IgD-negative memory B cell (primary cell): ENCODE results near the gene FLNB. TPM values are rescaled to one million over a fixed set of nuclear protein-coding genes. Genes with fewer than 3 reads are reported as not detected.

Source experiments
- H3K27ac Mint-ChIP-seq, 3 donors: one replicate each; pipeline ENCODE4 v1.8.0; 2020 to 2022; ENCODE audit warnings: mild to moderate bottlenecking in 3 of 3, mixed read lengths in 3 of 3, moderate library complexity in 1 of 3
- H3K27me3 Mint-ChIP-seq: one replicate; pipeline ENCODE4 v1.8.0; 2021; ENCODE audit warnings: mixed read lengths
- H3K36me3 Mint-ChIP-seq: one replicate; pipeline ENCODE4 v1.8.0; 2020; ENCODE audit warnings: mild to moderate bottlenecking, mixed read lengths
- H3K4me1 Mint-ChIP-seq, 3 donors: one replicate each; pipeline ENCODE4 v1.8.0; 2020 to 2022; ENCODE audit warnings: mixed read lengths in 3 of 3, mild to moderate bottlenecking in 1 of 3
- H3K4me3 Mint-ChIP-seq, 4 donors: one replicate each; pipeline ENCODE4 v1.8.0; 2020 to 2022; ENCODE audit warnings: mild to moderate bottlenecking in 4 of 4, mixed read lengths in 4 of 4, moderate library complexity in 3 of 4
- H3K9me3 Mint-ChIP-seq, 3 donors: one replicate each; pipeline ENCODE4 v1.8.0; 2020 to 2021; ENCODE audit warnings: mixed read lengths in 3 of 3, mild to moderate bottlenecking in 1 of 3
- polyA plus RNA-seq: library from polyadenylated mRNA; unstranded; fragments of 300-500 nt; fragmentation: Illumina TruSeq; gene quantifications from one replicate; pipeline ENCODE4 v1.2.3, GENCODE V29; 2021

FLNB gene
- polyA plus RNA-seq, 1 donor from 2014 or later: 19.7 TPM

DNA sequence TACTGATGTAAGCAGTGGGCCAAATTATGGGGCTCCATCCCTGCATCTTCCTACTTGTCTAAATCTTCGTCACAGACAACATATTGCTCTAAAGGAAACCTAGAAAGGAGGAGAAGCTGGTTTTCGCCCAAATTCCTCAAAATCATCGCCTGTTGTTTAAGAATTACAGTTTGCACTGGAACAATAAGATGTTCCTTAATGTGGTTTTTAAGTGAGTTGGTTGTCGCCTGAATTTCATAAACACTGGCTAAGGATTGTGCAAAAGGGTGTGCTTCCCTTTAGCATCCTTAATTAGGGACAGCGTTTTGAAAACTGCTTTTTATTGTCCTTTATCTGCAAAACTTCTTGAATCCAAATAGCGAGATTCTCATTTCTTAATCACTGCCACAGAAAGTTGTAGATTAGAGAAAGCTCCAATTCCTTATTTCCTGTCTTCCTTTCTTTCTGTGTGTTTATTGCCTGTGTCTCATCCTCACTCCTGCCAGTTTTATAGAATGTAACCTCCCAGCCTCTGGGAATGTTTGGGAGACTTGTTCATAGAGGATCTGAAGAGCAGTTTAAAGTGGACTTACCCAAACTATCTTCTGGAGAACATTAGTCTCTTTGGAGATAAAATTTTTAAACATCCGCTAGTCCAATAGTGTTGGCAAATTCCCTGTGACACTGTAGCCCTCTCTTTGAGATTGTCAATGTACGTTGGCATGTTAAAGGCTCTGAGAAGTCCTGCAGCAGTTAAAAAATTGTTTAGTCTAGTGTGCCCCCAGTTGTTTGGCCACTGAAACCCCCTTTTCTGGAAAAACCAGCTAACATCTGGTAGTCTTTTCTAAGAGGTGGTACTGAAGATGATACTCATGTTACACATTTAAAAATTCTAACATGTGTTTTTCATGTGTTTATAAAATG, 50.4 kb downstream of the FLNB start:
- H3K9me3 Mint-ChIP-seq: peaks cover 2 to 7% (median 3%) of the 10 kb centered on the region in 3 donors
- peaks cover 6 to 25% (median 16%) of the 10 kb centered on the region in 3 donors for H3K4me1 Mint-ChIP-seq
- H3K27me3 Mint-ChIP-seq: no peaks in the 10 kb centered on the region
- no peak overlapping the region for H3K27ac Mint-ChIP-seq
- no peak overlapping the region for H3K4me3 Mint-ChIP-seq
- H3K36me3 Mint-ChIP-seq: peaks cover 7% of the 10 kb centered on the region

DNA sequence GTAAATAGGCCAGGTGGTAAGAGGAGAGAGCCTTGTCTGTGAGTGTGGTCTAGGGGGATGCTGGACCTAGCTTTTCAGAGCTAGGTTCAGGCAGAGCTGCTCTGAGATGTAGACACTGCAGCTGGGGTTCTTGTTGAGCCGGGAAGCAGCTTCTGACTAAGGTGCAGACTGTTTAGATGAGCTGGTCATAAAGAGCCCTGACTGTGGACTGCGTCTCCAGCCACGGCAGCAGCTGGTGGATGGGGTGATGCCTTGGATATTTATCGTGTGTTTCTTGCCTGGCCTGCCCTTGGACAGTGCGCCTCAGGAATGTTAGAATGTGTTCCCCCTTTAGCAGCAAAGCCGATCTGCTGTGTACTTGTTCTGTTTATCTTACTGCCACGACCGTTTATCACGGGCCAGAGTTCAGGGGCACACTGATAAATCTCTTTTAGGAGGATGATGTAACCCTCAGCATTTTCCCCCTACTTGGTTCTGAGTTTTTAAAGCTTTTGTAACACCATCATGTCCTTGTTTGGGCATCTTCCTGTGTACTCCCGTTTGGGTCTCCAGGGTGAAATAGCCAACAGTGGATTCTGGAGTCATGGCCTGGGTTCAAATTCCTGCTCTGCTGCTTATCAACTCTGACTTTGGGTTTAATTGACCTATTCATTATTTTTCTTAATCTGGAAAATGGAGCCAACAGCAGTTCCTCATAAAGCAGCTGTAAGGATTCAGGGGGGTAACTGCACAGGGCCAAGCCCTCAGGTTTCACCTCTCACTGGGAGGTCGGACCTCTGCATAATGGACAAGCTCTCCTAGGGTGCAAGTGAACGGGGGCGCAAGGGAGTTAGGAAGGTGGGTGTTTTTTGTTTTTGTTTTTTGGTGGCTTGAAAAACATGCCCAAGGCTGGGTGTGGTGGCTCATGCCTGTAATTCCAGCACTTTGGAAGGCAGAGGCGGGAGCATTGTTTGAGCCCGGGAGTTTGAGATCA, 51.4 kb downstream of the FLNB start:
- Mint-ChIP-seq H3K27ac (no peak overlapping the region), H3K4me3 (peak overlapping the region in 1 of 4 donors; percentile 29), H3K4me1 (peaks cover 6 to 30% (median 13%) of the 10 kb centered on the region in 3 donors), H3K36me3 (peaks cover 5% of the 10 kb centered on the region), H3K27me3 (no peaks in the 10 kb centered on the region), H3K9me3 (peaks cover 2 to 4% (median 3%) of the 10 kb centered on the region in 3 donors)

- H3K36me3 Mint-ChIP-seq: peaks cover 5% of the 10 kb centered on the region
- no peak overlapping the region for H3K27ac Mint-ChIP-seq
- H3K9me3 Mint-ChIP-seq: no peaks in the 10 kb centered on the region
- H3K4me1 Mint-ChIP-seq: peaks cover 4 to 33% (median 8%) of the 10 kb centered on the region in 3 donors
- H3K4me3 Mint-ChIP-seq: no peak overlapping the region
- no peaks in the 10 kb centered on the region for H3K27me3 Mint-ChIP-seq
Measured at GRCh38 chr3:58062472-58062871, 54.2 kb downstream of the FLNB start.

- no peak overlapping the region for H3K4me3 Mint-ChIP-seq
- no peaks in the 10 kb centered on the region for H3K9me3 Mint-ChIP-seq
- peaks cover 7 to 32% (median 8%) of the 10 kb centered on the region in 3 donors for H3K4me1 Mint-ChIP-seq
- no peaks in the 10 kb centered on the region for H3K27me3 Mint-ChIP-seq
- H3K27ac Mint-ChIP-seq: no peak overlapping the region
- peaks cover 5% of the 10 kb centered on the region for H3K36me3 Mint-ChIP-seq
Measured at GRCh38 chr3:58063022-58063815, 55.0 kb downstream of the FLNB start.

GRCh38 chr3:58064923-58065638, 56.9 kb downstream of the FLNB start:
- Mint-ChIP-seq H3K4me1 (peaks cover 8 to 22% (median 15%) of the 10 kb centered on the region in 3 donors), H3K27me3 (no peaks in the 10 kb centered on the region), H3K36me3 (peaks cover 5% of the 10 kb centered on the region), H3K27ac (no peak overlapping the region), H3K9me3 (no peaks in the 10 kb centered on the region), H3K4me3 (no peak overlapping the region)

DNA sequence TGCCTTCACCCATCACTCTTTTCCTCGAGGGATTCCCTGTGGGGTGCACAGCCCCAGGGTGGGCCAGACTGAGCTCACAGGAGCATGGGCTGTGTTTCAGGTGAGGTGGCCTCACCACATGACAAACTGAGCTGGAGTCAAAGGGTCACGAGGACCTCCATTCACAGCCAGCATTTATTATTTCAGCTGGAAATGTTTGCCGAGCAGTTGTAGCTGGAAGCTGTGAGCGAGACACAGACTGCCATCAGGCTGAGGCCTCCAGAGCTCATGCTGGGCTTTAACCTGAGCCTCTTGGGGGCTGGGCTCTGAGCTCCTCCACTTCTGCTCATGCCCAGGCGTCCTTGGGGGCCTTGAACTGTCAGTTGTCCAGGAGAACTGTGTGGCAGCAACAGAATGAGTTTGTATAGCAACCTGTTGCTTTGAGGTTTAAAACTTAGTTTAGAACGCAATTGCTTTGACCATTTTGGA, 57.5 kb downstream of the FLNB start:
- Mint-ChIP-seq H3K4me3 (no peak overlapping the region), H3K9me3 (no peaks in the 10 kb centered on the region), H3K27ac (no peak overlapping the region), H3K4me1 (peaks cover 8 to 22% (median 15%) of the 10 kb centered on the region in 3 donors), H3K27me3 (no peaks in the 10 kb centered on the region), H3K36me3 (peaks cover 4% of the 10 kb centered on the region)

DNA sequence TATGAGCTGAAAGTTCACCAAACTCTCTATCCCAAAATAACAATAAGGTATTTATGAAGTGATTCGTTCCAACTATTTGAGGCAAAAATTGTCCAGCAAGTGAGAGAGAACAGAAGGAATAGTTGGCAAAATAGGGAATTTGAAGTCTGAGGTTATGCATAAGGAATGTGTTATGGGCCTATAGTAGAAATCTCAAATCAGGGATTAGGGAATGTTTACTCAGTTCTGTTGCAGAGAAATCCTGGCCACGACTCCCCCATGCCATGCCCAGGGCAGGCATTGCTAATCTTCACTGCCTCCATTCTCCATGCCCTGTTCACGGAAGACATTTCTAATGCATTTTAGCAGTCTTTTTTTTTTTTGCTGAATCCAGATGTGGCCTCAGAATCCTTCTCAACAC, 58.6 kb downstream of the FLNB start:
- no peaks in the 10 kb centered on the region for H3K27me3 Mint-ChIP-seq
- peaks cover 3% of the 10 kb centered on the region for H3K36me3 Mint-ChIP-seq
- H3K9me3 Mint-ChIP-seq: no peaks in the 10 kb centered on the region
- no peak overlapping the region for H3K4me3 Mint-ChIP-seq
- H3K27ac Mint-ChIP-seq: no peak overlapping the region
- H3K4me1 Mint-ChIP-seq: peaks cover 5 to 22% (median 11%) of the 10 kb centered on the region in 3 donors

DNA sequence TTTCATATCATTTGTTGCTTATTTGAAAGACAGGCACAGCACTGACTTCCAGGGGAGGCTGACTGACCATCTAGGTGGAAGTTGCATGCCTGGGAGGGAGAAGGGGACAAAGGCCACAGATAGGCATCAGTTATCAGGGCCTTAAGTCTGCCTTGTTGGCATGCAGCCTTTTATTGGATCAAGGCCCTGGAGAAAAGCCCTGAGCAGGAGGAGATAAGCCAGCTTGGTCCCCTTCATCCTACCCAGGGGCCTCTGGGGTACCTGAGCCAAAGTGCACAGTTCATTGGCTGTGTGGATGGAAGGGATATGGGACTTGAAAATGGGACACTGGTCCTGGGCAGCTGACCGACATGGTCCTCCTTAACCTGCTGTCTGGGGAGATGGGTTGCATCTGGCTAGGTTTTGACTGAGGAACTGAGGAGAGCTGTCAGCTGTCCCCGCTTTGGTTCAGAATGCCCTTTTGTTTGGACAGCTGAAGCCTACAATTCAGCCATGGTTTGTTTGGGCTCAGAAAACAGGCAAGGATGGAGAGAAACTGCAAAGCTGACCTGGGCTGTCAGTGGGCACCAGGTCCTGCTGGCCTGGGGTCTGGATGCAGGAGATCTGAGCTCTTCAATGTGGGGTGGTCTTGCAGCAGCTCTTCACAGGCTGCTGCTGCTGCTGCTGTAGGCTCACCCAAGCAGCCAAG, 60.0 kb downstream of the FLNB start:
- Mint-ChIP-seq H3K4me1 (peaks cover 0 to 25% (median 11%) of the 10 kb centered on the region in 3 donors), H3K36me3 (peaks cover 4% of the 10 kb centered on the region), H3K9me3 (no peaks in the 10 kb centered on the region), H3K27me3 (no peaks in the 10 kb centered on the region), H3K4me3 (no peak overlapping the region), H3K27ac (no peak overlapping the region)

- peaks cover 7% of the 10 kb centered on the region for H3K36me3 Mint-ChIP-seq
- no peak overlapping the region for H3K4me3 Mint-ChIP-seq
- H3K27me3 Mint-ChIP-seq: no peaks in the 10 kb centered on the region
- H3K9me3 Mint-ChIP-seq: no peaks in the 10 kb centered on the region
- peaks cover 22 to 38% (median 27%) of the 10 kb centered on the region in 3 donors for H3K4me1 Mint-ChIP-seq
- H3K27ac Mint-ChIP-seq: peak overlapping the region in 1 of 3 donors; percentile 1
Measured at GRCh38 chr3:58071480-58071971, 63.3 kb downstream of the FLNB start.

GRCh38 chr3:58072052-58072762, 64.0 kb downstream of the FLNB start:
- peaks cover 22 to 34% (median 27%) of the 10 kb centered on the region in 3 donors for H3K4me1 Mint-ChIP-seq
- no peaks in the 10 kb centered on the region for H3K9me3 Mint-ChIP-seq
- H3K36me3 Mint-ChIP-seq: peaks cover 7% of the 10 kb centered on the region
- no peak overlapping the region for H3K27ac Mint-ChIP-seq
- no peak overlapping the region for H3K4me3 Mint-ChIP-seq
- H3K27me3 Mint-ChIP-seq: no peaks in the 10 kb centered on the region

DNA sequence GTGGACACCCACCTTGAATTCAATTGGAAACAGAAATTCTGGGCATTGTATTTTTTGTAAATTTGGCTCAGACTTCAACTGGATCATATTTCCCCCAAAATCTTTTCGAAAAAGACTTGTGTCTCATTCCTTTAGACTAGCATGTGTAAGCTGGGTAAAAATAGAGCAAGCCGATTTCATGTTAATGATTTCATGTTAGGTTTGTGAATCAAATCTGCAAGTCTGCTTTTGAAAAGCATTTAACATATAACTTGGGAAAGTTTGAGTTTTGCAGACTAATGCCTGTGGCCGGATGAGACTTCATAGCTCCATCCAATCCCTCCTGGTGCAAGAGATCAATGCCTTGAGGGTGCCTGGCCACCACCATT, 64.5 kb downstream of the FLNB start:
- no peaks in the 10 kb centered on the region for H3K27me3 Mint-ChIP-seq
- no peak overlapping the region for H3K27ac Mint-ChIP-seq
- H3K4me1 Mint-ChIP-seq: peaks cover 22 to 33% (median 27%) of the 10 kb centered on the region in 3 donors
- peaks cover 7% of the 10 kb centered on the region for H3K36me3 Mint-ChIP-seq
- no peak overlapping the region for H3K4me3 Mint-ChIP-seq
- H3K9me3 Mint-ChIP-seq: no peaks in the 10 kb centered on the region

DNA sequence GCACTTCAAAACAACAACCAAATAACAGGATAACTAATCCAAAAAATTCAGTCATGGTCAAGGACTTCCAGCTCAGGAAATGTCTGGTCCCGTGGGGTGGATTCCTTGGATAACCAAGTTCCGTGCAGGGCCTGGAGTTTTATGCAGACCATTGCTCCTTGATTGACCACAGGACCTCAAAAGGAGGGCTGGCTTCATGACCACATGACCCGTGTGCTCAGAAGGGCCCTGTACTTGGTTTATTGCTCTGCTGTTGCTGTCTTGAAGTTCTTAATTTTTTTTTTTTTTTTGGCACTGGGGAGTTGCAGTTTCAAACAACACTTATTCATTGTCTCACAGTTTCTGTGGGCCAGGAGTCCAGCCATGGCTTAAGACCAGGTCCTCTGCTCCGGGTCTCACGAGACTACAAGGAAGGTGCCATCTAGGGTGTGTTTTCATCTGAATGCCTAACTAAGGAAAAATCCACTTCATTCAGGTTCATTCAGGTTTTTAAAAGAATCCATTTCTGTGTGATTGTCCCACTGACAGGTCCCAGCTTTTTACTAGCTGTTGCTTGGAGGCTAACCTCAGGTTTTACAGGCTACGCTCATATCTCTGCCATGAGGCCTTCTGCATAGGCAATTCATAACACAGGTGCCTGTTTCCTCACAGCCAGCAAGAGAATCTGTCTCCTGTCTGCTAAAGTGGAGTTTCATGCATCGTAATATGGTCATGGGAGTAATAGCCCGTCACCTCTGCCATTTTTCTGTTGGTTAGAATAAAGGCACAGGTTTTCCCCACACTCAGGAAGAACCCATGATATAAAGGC, 65.3 kb downstream of the FLNB start:
- H3K27ac Mint-ChIP-seq: peak overlapping the region in 2 of 3 donors; percentile 45 to 60
- H3K27me3 Mint-ChIP-seq: no peaks in the 10 kb centered on the region
- no peaks in the 10 kb centered on the region for H3K9me3 Mint-ChIP-seq
- H3K4me3 Mint-ChIP-seq: peak overlapping the region in 1 of 4 donors; percentile 64
- peaks cover 11% of the 10 kb centered on the region for H3K36me3 Mint-ChIP-seq
- peaks cover 22 to 31% (median 22%) of the 10 kb centered on the region in 3 donors for H3K4me1 Mint-ChIP-seq
